GM21825 (cell line): ENCODE measurements around the gene DCAF6.
"Not testable (repeated sequence)": the region's sequence is repeated elsewhere in the genome, so short reads cannot be mapped to it uniquely, and the experiment has no call there.

Source experiments
- ATAC-seq: cut with Tn5 transposase; IDR thresholded peaks from one replicate; pipeline ENCODE4 v1.9.1; 2021; ENCODE audit warnings: mild to moderate bottlenecking, moderate library complexity; ENCODE audit not compliant: unreplicated experiment

The DCAF6 gene, protein sequence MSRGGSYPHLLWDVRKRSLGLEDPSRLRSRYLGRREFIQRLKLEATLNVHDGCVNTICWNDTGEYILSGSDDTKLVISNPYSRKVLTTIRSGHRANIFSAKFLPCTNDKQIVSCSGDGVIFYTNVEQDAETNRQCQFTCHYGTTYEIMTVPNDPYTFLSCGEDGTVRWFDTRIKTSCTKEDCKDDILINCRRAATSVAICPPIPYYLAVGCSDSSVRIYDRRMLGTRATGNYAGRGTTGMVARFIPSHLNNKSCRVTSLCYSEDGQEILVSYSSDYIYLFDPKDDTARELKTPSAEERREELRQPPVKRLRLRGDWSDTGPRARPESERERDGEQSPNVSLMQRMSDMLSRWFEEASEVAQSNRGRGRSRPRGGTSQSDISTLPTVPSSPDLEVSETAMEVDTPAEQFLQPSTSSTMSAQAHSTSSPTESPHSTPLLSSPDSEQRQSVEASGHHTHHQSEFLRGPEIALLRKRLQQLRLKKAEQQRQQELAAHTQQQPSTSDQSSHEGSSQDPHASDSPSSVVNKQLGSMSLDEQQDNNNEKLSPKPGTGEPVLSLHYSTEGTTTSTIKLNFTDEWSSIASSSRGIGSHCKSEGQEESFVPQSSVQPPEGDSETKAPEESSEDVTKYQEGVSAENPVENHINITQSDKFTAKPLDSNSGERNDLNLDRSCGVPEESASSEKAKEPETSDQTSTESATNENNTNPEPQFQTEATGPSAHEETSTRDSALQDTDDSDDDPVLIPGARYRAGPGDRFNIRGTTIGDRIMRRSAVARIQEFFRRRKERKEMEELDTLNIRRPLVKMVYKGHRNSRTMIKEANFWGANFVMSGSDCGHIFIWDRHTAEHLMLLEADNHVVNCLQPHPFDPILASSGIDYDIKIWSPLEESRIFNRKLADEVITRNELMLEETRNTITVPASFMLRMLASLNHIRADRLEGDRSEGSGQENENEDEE

DNA sequence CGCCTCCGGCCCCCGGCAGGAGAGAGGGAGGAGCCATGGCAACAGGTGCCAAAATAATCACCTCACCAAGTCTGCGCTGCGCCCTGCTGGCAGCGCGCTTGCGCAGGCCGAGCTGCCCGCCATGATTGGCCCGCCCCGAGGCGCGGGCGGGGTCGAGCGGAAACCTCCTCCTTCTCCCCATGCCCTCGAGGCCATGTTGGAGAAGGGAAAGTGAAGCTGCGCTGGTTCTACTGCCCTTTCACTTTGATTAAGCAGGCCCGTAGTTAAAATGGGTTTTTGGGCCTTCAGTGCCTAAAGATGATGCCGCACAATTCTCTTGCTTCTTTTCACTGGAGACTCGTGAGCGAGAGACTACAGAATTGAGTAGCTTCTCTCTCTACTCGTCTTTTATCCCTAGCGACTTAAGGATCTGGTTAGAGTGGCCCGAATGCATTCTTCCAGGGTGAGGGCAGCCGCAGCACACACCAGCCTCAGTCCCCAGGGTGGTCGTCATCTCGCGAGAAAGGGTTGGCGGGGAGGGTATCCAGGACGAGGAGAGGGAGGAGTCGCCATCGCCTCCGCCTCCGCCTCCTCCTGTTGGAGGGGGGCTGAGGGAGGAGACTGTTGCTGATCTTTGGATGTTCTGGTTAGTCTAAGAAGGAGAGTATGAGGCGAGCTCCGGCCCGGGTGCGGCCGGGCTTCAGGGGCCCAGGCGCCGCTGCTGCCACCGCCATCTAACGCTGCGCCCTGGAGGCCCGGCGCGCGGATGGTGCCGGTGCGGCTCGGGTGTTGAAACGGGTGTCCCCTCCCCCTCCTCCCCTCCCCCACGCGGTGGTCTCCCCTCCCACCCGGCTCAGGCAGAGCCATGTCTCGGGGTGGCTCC, at the start of gene DCAF6:
TSS of gene DCAF6 (plus strand) at position 616 of the 862 bp plus-strand sequence. CDS start at position 845, 229 bp downstream.
- peak; percentile 75 for ATAC-seq

DNA sequence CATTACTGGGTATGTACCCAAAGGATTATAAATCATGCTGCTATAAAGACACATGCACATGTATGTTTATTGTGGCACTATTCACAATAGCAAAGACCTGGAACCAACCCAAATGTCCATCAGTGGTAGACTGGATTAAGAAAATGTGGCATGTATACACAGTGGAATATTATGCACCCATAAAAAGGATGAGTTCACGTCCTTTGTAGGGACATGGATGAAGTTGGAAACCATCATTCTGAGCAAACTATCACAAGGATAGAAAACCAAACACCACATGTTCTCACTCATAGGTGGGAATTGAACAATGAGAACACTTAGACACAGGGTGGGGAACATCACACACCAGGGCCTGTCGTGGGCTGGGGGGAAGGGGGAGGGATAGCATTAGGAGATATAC, 49.3 kb upstream of the DCAF6 start:
- ATAC-seq: not testable (repeated sequence)

DNA sequence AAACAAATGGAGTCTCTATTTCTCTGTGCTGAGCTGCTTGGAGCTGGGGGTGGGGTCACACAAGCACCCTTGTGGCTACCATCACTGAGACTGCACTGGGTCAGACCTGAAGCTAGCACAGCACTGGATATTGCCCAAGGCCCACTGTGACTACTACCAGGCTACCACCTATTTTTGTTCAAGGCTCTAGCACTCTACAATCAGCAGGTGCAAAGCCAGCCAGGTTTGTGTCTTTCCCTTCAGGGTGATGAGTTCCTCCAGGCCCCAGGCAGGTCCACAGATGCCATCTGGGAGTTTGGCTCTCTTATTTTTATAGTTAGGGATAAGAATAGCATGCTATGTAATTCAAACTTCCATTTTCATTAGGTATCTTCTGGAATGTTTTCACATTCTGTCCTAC, 46.1 kb upstream of the DCAF6 start:
- ATAC-seq: no peak

DNA sequence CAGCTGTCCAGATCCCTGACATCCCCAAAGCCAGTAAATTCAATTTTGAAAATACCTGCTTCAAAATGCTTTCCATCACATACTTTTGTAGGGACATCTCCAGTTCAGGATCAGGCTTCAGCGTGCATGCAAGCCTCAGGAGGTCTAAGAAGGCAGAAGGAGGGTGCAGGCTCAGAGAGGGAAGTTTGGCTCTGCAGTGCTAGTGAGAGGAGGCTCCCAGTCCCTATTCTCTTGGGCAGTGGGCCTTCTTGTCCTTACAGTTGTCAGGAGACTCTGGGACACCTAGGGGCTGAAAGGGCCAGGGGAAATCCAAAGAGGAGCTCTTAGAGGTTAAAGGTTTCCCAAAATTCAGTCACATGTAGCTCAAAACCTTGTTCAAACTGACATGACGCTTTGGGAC, 42.7 kb upstream of the DCAF6 start:
- no peak for ATAC-seq

DNA sequence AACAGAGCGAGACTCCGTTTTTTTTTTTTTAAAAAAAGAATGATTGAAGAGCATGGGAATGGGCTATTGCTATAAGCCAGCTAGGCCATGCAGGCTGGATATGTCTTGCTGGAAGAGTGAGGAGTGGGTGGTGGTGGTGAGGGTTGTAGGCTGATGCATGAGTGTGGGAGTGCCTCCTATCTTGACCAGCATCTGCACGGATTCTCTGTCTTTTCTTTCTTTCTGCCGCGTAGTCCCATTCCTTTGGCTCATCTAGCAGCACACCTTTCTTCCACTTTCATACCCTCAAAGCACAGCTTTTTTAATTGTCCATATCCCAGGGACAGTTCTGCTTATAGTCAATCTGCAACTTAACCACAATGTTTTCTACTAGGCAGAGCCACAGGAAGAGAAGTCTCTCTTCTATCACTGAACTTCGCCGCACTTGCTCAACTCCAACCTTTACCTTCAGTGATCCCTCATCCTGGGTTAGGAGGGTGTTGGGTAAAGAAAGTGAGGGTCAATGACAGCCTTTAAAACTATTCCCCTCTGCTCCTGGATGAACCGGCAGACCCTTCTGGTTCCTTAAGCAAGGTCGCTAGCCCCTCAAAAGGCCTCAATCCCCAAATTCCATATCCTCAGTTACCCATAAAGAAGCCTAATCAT, 37.8 kb upstream of the DCAF6 start:
- ATAC-seq: no peak

DNA sequence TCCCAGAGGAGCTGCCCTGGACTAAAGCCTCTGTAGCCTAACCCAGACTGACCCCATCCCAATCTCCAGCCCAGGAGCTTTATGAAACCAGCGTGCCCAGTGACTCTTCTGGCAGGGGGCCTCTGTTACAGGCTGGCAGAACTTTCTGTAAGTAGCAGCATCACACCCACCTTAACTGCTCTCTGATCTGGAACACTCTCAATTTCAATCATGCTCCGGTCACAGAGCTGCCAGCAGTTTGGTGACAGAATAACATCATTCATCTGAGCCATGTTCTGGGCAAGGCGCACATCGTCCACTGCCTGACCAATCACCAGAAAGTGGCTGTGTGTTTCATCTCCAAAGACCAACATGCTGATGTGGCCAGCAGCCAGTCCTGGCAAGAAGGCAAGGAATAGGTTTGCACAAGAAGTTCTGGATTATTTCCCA, 37.2 kb upstream of the DCAF6 start:
- peak; percentile 93 for ATAC-seq

DNA sequence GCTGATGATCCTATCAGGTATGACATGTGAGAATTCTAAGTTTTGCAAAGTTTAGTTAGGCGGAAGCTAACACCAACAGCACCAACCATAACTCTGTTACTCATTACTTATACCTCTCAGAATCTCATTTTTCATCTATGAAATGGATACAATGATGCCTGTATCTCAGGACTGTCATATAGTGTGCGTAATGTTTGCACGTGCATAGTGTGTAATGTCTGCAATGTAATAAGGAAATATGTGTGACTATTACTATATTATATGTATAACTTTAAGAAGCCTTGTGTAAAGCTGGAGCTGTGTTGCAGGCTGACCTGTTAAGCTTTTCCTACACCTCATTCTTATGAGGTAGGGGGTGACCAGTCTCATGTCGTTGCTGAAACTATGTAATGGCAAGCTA, 35.6 kb upstream of the DCAF6 start:
- ATAC-seq: no peak

DNA sequence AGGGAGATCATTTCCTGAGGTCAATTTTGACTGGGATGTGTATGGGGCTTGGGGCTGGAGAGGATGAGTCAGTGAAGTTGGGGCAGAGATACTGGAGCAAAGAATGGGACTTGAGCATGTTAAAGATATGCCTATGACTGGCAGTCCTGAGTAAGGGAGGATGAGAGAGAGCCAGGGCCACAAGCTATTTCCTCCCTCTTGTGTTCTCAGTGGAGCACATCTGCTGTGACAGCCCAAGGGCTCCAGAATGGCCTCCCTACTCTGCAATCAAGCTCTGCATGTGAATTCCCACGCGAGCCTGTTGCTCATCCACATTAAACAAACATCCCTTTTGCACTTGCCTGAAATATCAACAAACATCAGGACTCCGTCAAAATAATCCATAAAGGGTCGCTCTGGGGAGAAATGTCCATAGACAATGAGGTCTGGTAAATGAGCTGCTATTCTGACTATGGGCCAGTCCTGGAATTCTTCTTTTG, 31.8 kb upstream of the DCAF6 start:
- no peak for ATAC-seq

DNA sequence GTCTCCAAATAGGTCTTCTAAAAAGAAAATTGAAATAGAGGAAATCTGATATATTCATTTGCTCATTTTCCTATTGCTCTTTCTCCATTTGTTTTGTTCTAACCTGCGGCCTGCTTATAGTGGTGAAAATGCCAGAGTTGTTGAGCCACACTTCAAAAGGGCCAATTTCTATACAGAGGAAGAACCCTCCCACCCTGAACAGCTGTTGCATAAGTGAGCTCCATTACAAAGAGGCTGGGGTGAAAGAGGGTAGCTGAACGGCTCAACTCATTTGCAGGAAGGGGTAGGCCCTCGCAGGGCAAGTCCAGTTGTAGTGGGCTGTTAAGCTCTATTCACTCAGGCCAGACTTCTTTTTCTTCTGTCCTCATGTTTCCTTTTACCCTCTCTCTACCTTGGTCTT, 31.3 kb upstream of the DCAF6 start:
- no peak for ATAC-seq

DNA sequence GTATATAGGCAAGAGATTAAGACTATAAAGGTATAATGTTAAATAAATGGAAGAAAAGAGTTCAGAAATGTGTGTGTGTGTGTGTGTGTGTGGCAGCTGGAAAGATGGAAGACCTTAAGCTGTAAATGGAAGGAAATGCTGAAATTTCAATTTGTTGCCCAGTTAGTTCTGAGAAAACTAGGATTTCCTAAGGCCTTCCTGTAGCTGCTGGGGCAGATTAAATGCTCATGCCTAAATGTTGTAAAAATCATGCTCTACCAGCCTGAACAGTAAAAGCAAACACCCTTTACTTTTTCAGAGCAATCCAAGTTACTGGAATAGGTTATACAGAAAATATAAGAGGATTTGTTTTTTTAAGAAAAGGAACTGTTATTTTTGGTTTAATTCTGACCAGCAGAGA, 30.8 kb upstream of the DCAF6 start:
- ATAC-seq: no peak

DNA sequence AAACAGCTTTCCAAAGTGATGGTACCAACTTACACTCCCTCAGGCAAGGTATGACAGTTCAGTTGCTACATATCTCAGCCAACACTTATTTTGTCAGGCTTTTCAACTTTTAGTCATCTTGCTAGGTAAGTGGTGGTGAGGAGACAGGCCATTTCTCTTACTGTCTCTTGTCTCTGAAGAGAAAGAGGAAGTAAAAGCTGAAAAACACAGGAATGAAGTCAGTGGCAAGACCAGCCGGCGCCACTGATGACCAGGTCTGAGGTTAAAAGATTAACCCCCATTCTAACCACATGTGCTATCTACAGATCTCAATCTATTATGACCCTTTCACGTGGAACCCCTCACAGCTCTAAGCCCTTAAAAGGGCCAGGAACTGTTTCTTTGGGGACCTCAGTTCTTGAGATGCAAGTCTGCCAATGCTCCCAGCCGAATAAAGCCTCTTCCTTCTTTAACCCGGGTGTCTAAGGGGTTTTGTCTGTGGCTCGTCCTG, 26.7 kb upstream of the DCAF6 start:
- peak; percentile 54 for ATAC-seq

DNA sequence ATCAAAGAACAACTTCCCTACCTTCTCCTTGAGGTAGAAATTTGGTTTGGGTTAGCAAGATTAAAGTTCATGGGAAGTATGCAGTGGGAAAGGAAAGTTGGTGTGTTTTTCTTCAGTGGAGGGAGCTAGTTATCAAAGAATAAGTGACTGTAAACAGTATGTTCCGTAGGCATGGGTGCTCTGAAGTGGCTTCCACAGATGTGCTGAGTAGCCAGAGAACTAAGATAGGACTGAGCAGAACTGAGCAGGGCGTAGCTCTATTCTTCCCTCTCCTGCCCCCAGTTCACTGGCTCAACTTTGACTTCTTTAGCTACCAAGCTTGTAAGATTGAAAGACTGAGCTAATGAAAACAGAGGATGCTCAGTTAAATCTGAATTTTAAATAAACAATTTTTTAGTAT, 26.0 kb upstream of the DCAF6 start:
- ATAC-seq: no peak

DNA sequence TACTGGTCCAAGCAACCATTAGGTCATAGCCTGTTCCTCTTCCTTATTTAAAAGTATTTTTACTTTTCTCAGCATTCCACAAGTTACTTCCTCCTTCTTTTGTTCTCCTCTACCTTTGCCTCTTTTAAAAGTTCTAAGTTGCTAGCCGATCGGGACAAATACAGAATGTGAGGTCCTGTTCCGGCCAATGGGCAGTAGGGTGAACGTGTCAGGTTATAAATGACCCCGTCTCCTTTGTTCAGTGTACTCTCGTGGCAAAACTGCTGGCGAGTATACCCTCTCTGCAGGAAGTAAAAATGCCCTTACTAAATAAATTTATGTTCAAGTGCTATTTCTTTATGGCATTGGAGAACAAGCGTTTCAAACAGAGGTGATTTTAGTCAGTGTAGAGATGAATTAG, 25.1 kb upstream of the DCAF6 start:
- ATAC-seq: no peak

DNA sequence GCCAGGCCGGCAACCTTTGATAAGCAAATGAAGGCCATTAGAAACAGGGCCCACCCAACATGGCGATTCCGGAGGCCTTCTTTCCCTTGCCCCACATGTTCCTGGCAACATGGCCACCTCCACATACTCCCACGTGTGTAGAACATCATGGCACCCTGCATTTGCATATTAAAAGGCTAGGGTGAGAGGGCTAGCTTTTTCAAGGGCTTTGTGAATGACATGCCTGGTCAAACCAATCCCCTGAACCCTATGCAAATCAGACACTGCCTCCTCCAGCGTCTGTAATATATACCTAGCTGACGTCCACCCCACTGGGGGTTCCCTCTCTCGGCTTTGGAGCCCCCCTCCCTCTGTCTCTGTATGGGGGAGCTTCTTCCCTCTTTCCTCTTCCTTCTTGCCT, 24.2 kb upstream of the DCAF6 start:
- ATAC-seq: no peak

DNA sequence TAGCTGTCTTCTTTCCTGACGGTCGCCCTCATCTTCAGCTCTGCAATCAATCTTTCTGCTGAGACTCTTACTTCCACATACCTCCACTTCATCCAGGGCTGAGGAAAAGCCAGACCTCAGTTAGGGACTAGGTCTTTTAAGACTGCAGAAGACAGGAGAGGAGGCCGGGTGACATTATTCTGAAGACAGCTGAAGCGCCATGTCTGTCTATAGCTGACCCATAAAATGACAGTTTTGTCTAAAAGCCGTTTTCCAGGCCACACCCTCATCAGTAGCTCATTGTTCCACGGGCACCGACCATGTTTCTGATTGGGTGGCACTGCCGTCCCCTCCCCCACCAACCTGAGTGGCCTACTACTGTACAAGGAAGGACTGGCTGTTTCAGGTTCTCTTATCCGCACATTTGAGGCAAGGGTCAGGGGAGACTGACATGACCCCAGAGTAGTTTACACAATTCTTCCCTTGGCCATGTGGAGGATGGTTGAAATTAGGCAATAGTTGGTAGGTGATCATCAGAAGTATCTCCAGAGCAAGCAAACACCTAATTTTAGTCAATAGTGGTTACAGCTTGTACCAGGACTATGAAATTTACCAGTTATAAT, 22.5 kb upstream of the DCAF6 start, which contains the start of gene ADCY10:
TSS of gene ADCY10 (minus strand) at position 240 of the 602 bp plus-strand sequence. CDS start 8,994 bp downstream, outside the sequence.
- ATAC-seq: no peak

DNA sequence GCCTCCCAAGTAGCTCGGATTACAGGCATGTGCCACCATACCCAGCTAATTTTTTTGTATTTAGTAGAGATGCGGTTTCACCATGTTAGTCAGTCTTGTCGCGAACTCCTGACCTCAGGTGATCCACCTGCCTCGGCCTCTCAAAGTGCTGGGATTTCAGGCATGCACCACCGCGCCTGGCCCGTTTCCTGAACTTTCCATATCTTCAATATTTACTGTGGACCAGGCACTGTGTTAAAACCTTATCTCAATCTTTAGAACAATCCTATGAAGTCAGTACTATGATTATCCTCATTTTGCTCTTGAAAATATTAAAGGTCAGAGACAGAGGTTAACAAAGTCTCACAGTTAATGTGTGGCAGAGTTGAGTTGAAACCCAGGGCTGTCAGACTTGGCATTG, 20.9 kb upstream of the DCAF6 start:
- ATAC-seq: no peak

DNA sequence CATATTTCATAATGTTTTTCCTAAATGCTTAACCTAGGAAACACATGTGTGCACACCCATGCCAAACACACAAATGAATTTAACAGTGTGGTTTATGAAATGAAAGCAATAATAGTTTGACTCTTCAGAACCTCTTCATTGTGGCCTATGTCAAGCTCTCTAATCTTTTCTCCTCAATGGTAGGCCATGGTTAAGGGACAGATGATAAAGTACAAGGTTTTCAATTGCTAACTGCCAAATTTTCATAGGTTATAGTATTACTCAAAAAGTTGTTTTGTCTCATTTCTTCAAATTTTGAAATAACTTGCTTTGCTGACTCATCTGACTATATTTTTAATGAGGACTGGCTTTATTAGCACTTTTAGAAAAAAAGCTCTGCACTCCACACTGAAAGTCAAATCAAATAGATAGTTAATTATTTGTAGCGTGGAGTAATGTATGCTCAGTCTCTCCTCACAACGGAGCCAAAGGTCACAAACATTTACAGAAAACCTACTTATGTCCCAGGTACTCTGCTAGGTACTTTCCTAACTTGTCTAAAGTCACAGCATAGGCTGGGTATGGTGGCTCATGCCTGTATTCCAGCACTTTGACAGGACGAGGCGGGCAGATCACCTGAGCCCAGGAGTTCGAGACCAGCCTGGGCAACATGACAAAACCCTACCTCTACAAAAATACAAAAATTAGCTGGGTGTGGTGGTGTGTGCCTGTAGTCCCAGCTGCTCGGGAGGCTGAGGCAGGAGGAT, 19.5 kb upstream of the DCAF6 start:
- ATAC-seq: no peak

DNA sequence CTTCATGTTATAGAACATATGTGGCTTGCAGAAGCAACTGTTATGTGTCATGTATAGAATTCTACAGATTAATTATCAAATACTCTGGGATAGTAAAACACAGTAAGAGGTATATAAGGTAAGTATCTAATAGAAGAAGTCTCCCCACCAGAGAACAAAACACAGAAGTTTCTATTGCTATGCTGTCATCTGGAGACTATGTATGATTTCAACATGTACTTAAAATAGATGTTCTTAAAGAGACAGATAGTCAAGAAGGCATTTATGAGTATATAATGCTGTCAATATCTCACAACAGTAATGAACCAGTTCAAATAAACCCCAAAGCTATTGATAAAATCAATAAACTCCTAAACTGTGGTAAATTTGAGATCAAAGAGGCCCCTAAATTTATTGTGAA, 14.5 kb upstream of the DCAF6 start:
- ATAC-seq: no peak

DNA sequence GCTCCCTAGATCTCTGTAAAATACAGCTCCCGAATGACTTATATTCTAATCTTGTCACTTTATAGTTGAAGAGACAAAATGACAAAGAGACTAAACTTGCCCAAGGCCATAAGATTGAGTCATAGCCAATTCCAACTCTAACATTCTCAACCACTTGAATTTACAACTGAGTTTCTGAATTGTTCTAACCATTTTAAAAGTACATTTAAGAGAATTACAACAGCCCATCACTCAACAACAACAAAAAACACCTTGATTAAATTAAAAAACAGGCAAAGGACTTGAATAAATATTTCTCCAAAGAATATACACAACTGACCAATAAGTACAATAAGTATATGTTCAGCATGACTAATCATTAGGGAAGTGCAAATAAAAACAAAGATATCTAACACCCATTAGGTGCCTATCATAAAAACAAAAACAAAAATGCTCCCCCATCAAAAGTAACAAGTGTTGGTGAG, 13.8 kb upstream of the DCAF6 start:
- no peak for ATAC-seq
